ENCODE measurements around the gene NAB1.

The NAB1 gene

GRCh38 chr2:190646780-190647522 lies 1.9 kb upstream of the NAB1 start:
- TF ChIP-seq PRDM4 (tag by site-specific recombination; IDR thresholded peaks at IDR 0.05) (no peak), YY2 (tag by site-specific recombination; IDR thresholded peaks at IDR 0.05) (no peak), ZEB2 (tag by site-specific recombination; IDR thresholded peaks at IDR 0.05) (no peak), PRDM10 (tag by site-specific recombination; IDR thresholded peaks at IDR 0.05) (no peak), ZFP37 (tag by site-specific recombination; IDR thresholded peaks at IDR 0.05) (no peak)
- H3K36me3 ChIP-seq (ENCODE audit: control insufficient read depth in 2 of 2, insufficient read depth in 1 of 2, low read length in 2 of 2): no peaks in the 10 kb centered on the region
- H3K4me3 ChIP-seq (ENCODE audit: low read depth, low read length): no peak overlapping the region
- H3K9me3 ChIP-seq (ENCODE audit: control insufficient read depth, insufficient read depth, low read depth, low read length): no peaks in the 10 kb centered on the region
- no peaks in the 10 kb centered on the region; the same call in 1 of the 2 replicates for H3K4me1 ChIP-seq (ENCODE audit: control insufficient read depth, insufficient read depth, low read length)
- H3K27ac ChIP-seq (ENCODE audit: extremely low read depth, low read depth, low read length): no peak overlapping the region
- ChIA-PET POLR2A (no interaction called here), CTCF (no interaction called here)

DNA sequence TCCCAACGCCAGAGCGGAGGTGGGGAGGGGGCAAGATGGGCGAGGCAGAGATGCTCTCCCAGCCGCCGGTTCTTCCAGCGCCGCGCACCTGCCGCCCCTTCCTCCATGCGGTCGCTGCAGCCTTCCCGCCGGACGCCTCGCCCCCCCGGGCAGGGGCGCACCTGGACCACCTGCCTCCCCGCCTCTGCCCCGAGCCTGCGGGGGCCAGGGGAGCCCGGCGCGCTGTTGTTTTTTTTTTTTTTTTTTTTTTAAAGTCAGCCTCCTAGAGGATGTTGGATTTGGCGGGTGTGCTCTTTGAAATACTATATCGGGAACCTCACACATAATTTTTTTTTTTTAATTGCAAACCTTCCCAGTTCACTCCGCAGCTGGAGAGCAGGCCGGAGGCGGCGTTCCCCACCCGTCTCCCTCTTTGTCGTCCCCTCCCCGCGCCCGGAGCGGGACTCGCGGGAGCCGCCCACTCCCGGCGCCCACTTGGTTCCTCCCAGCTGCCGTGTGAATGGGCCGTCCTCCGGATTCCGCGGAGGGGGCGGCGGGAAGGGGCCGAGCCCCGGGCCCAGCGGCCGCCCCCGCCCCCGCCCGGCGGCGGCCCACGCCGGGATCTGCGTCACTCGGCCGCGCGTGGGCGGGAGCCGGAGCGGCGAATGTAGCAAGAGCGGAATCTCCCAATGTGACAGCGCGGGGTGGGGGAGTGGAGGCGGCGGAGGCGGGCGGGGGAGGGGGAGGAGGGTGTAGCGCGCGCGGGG lies 421 bp upstream of the NAB1 start:
- peak overlapping the region; percentile 74 for H3K27ac ChIP-seq (ENCODE audit: extremely low read depth, low read depth, low read length)
- H3K36me3 ChIP-seq (ENCODE audit: control insufficient read depth in 2 of 2, insufficient read depth in 1 of 2, low read length in 2 of 2): no peaks in the 10 kb centered on the region
- POLR2A ChIA-PET: interaction anchor here (0.7 to 1.1 kb wide), 3 partner anchors 31 to 304 kb away, joined by 3 to 8 read pairs (median 3); no protein-coding TSS in a partner anchor
- CTCF ChIA-PET: interaction anchor here (0.7 kb wide), 1 partner anchor 67 kb away, joined by 3 read pairs; no protein-coding TSS in a partner anchor
- no peaks in the 10 kb centered on the region for H3K9me3 ChIP-seq (ENCODE audit: control insufficient read depth, insufficient read depth, low read depth, low read length)
- H3K4me3 ChIP-seq (ENCODE audit: low read depth, low read length): peak overlapping the region; percentile 98
- H3K4me1 ChIP-seq (ENCODE audit: control insufficient read depth, insufficient read depth, low read length): peaks cover 6% of the 10 kb centered on the region; the same call in 1 of the 2 replicates
- TF ChIP-seq YY1 (tag by site-specific recombination; IDR thresholded peaks at IDR 0.05): no peak
- TF ChIP-seq ZNF175 (tag by site-specific recombination; IDR thresholded peaks at IDR 0.05): no peak
- TF ChIP-seq ZNF596 (tag by site-specific recombination; IDR thresholded peaks at IDR 0.05): no peak
- no peak for TF ChIP-seq ZFP69B (tag by site-specific recombination; IDR thresholded peaks at IDR 0.05)
- TF ChIP-seq ZNF112 (tag by site-specific recombination; IDR thresholded peaks at IDR 0.05): no peak
- TF ChIP-seq GLI4 (tag by site-specific recombination; IDR thresholded peaks at IDR 0.05): no peak
- TF ChIP-seq ZBTB8A (tag by site-specific recombination; IDR thresholded peaks at IDR 0.05): peak; percentile 75
- TF ChIP-seq ZSCAN23 (tag by site-specific recombination; IDR thresholded peaks at IDR 0.05): no peak
- TF ChIP-seq ZNF837 (tag by site-specific recombination; IDR thresholded peaks at IDR 0.05): no peak
- TF ChIP-seq ZNF777 (tag by site-specific recombination; IDR thresholded peaks at IDR 0.05; ENCODE audit: borderline replicate concordance): no peak
- TF ChIP-seq, protein P1, sequence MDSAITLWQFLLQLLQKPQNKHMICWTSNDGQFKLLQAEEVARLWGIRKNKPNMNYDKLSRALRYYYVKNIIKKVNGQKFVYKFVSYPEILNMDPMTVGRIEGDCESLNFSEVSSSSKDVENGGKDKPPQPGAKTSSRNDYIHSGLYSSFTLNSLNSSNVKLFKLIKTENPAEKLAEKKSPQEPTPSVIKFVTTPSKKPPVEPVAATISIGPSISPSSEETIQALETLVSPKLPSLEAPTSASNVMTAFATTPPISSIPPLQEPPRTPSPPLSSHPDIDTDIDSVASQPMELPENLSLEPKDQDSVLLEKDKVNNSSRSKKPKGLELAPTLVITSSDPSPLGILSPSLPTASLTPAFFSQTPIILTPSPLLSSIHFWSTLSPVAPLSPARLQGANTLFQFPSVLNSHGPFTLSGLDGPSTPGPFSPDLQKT (IDR thresholded peaks at IDR 0.05; ENCODE audit: borderline replicate concordance, low read depth, low read length): no peak
- TF ChIP-seq ZNF366 (tag by site-specific recombination; conservative IDR thresholded peaks at IDR 0.05): peak; percentile 71
- peak; percentile 39; the same call in 1 of the 2 replicates for TF ChIP-seq ZBTB20 (tag by site-specific recombination; IDR thresholded peaks at IDR 0.05)
- TF ChIP-seq KLF16 (tag by site-specific recombination; IDR thresholded peaks at IDR 0.05): no peak
- no peak for TF ChIP-seq ZNF658 (tag by site-specific recombination; IDR thresholded peaks at IDR 0.05)
- TF ChIP-seq ZNF654 (tag by site-specific recombination; IDR thresholded peaks at IDR 0.05; ENCODE audit: low read depth): no peak
- no peak for TF ChIP-seq ZBTB1 (tag by site-specific recombination; IDR thresholded peaks at IDR 0.05)
- no peak for TF ChIP-seq ZNF843 (tag by site-specific recombination; IDR thresholded peaks at IDR 0.05)
- TF ChIP-seq ZNF510 (tag by site-specific recombination; IDR thresholded peaks at IDR 0.05; ENCODE audit: insufficient replicate concordance): no peak
- TF ChIP-seq PRDM1 (tag by site-specific recombination; IDR thresholded peaks at IDR 0.05): no peak
- TF ChIP-seq, protein P2, sequence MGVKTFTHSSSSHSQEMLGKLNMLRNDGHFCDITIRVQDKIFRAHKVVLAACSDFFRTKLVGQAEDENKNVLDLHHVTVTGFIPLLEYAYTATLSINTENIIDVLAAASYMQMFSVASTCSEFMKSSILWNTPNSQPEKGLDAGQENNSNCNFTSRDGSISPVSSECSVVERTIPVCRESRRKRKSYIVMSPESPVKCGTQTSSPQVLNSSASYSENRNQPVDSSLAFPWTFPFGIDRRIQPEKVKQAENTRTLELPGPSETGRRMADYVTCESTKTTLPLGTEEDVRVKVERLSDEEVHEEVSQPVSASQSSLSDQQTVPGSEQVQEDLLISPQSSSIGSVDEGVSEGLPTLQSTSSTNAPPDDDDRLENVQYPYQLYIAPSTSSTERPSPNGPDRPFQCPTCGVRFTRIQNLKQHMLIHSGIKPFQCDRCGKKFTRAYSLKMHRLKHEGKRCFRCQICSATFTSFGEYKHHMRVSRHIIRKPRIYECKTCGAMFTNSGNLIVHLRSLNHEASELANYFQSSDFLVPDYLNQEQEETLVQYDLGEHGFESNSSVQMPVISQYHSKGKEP (tag by site-specific recombination; IDR thresholded peaks at IDR 0.05): no peak

Data from HEK293 (cell line).